Trophoblast cell (in vitro differentiated cells and primary cell): ENCODE measurements around the gene ZNF212.

Experiments
- DNase-seq, 2 donors: peaks; one replicate each; pipeline ENCODE4 v3.0.0-alpha.2; 2016
- H2AFZ ChIP-seq: 2 replicates; pipeline ENCODE4 v1.6.1; 2013; ENCODE audit warnings: low read length, moderate library complexity, mild to moderate bottlenecking; ENCODE audit not compliant: insufficient read depth, poor library complexity
- H2AK5ac ChIP-seq: 2 replicates; pipeline ENCODE4 v1.6.1; 2013; ENCODE audit warnings: mild to moderate bottlenecking, low read length
- H2BK120ac ChIP-seq: 2 replicates; pipeline ENCODE4 v1.6.1; 2013; ENCODE audit warnings: low read length, mild to moderate bottlenecking, moderate library complexity; ENCODE audit not compliant: insufficient read depth, poor library complexity
- H2BK12ac ChIP-seq: 2 replicates; pipeline ENCODE4 v1.6.1; 2013; ENCODE audit warnings: mild to moderate bottlenecking, low read length, moderate library complexity
- H2BK5ac ChIP-seq: 2 replicates; pipeline ENCODE4 v1.6.1; 2013; ENCODE audit warnings: low read length, low read depth, moderate library complexity, mild to moderate bottlenecking; ENCODE audit not compliant: poor library complexity
- H3K14ac ChIP-seq: 2 replicates; pipeline ENCODE4 v1.6.1; 2013; ENCODE audit warnings: mild to moderate bottlenecking, low read length
- H3K18ac ChIP-seq: 2 replicates; pipeline ENCODE4 v1.6.1; 2013; ENCODE audit warnings: mild to moderate bottlenecking, low read length
- H3K23ac ChIP-seq: 2 replicates; pipeline ENCODE4 v1.6.1; 2013; ENCODE audit warnings: low read length
- H3K27ac ChIP-seq: 2 replicates; pipeline ENCODE4 v1.5.1; 2013; ENCODE audit warnings: low read depth, mild to moderate bottlenecking, inconsistent platforms, low read length, moderate library complexity
- H3K27me3 ChIP-seq: 2 replicates; pipeline ENCODE4 v1.6.1; 2013; ENCODE audit warnings: inconsistent platforms, mild to moderate bottlenecking, low read length, moderate library complexity; ENCODE audit not compliant: insufficient read depth
- H3K36me3 ChIP-seq, 2 experiments: 1 replicate in 1 of 2; 2 replicates in 1 of 2; pipeline ENCODE4 v1.6.1; 2013; ENCODE audit warnings: low read length in 2 of 2, mild to moderate bottlenecking in 2 of 2, moderate library complexity in 1 of 2; ENCODE audit not compliant: insufficient read depth in 2 of 2, control insufficient read depth in 1 of 2
- H3K4ac ChIP-seq: 2 replicates; pipeline ENCODE4 v1.6.1; 2013; ENCODE audit warnings: low read depth, mild to moderate bottlenecking, low read length, moderate library complexity
- H3K4me1 ChIP-seq, 2 experiments: 1 replicate in 1 of 2; 2 replicates in 1 of 2; pipeline ENCODE4 v1.6.1; 2013; ENCODE audit warnings: low read length in 2 of 2, mild to moderate bottlenecking in 2 of 2, moderate library complexity in 1 of 2; ENCODE audit not compliant: insufficient read depth in 2 of 2, control insufficient read depth in 1 of 2
- H3K4me2 ChIP-seq: 2 replicates; pipeline ENCODE4 v1.6.1; 2013; ENCODE audit warnings: inconsistent platforms, mild to moderate bottlenecking, low read length, moderate library complexity
- H3K4me3 ChIP-seq: 2 replicates; pipeline ENCODE4 v1.5.1; 2013; ENCODE audit warnings: mild to moderate bottlenecking, low read depth, low read length, inconsistent platforms
- H3K79me1 ChIP-seq: one replicate; pipeline ENCODE4 v1.6.1; 2013; ENCODE audit warnings: low read length
- H3K79me2 ChIP-seq: 2 replicates; pipeline ENCODE4 v1.6.1; 2013; ENCODE audit warnings: low read length, mild to moderate bottlenecking; ENCODE audit not compliant: control insufficient read depth, insufficient read depth, poor library complexity
- H3K9ac ChIP-seq: 2 replicates; pipeline ENCODE4 v1.6.1; 2013; ENCODE audit warnings: mild to moderate bottlenecking, low read length
- H3K9me3 ChIP-seq: 2 replicates; pipeline ENCODE4 v1.6.1; 2013; ENCODE audit warnings: low read depth, mild to moderate bottlenecking, control low read depth, inconsistent platforms, low read length; ENCODE audit not compliant: insufficient read depth
- H4K12ac ChIP-seq: 2 replicates; pipeline ENCODE4 v1.6.1; 2013; ENCODE audit warnings: low read depth, mild to moderate bottlenecking, low read length, moderate library complexity
- H4K8ac ChIP-seq: 2 replicates; pipeline ENCODE4 v1.6.1; 2013; ENCODE audit warnings: low read depth, mild to moderate bottlenecking, low read length, moderate library complexity
- H4K91ac ChIP-seq: one replicate; pipeline ENCODE4 v1.6.1; 2013; ENCODE audit warnings: low read depth, mild to moderate bottlenecking, low read length, moderate library complexity
- WGBS: extraction: QIAGEN DNeasy Blood & Tissue Kit; methylation state at CpG from one replicate; pipeline ENCODE4 v1.1.7; 2013; ENCODE audit warnings: missing lambda C conversion rate; ENCODE audit not compliant: insufficient read length, insufficient coverage; ENCODE audit errors: extremely low coverage; 5-methylcytosine and 5-hydroxymethylcytosine counted together

ZNF212 gene

GRCh38 chr7:149223761-149224160 lies 15.7 kb upstream of the ZNF212 start:
- Histone ChIP-seq H3K18ac (no peak overlapping the region), H3K79me2 (no peaks in the 10 kb centered on the region), H3K23ac (no peak overlapping the region), H3K27ac (no peak overlapping the region), H4K8ac (no peak overlapping the region), H2AK5ac (no peak overlapping the region), H2BK12ac (no peak overlapping the region), H2BK5ac (no peak overlapping the region), H4K91ac (no peak overlapping the region), H3K4me1 (peaks cover 4 to 7% of the 10 kb centered on the region in 2 experiments), H4K12ac (no peak overlapping the region), H3K4me3 (no peak overlapping the region), H2AFZ (no peak overlapping the region), H2BK120ac (no peak overlapping the region), H3K27me3 (no peaks in the 10 kb centered on the region), H3K14ac (no peak overlapping the region), H3K36me3 (peaks cover 23 to 36% of the 10 kb centered on the region in 2 experiments), H3K9me3 (no peaks in the 10 kb centered on the region), H3K79me1 (peaks cover 3% of the 10 kb centered on the region), H3K9ac (no peak overlapping the region), H3K4ac (no peak overlapping the region), H3K4me2 (no peak overlapping the region)
- DNase-seq, result no peak
- WGBS, result no CpG with 5 or more reads among the region's 39 CpGs

- Histone ChIP-seq H2AFZ (no peak overlapping the region), H3K79me2 (no peaks in the 10 kb centered on the region), H3K79me1 (peaks cover 3% of the 10 kb centered on the region), H3K4me1 (peaks cover 4 to 7% of the 10 kb centered on the region in 2 experiments), H3K23ac (no peak overlapping the region), H2BK12ac (no peak overlapping the region), H3K4ac (no peak overlapping the region), H3K9ac (no peak overlapping the region), H3K4me3 (no peak overlapping the region), H2BK120ac (no peak overlapping the region), H3K18ac (no peak overlapping the region), H2AK5ac (no peak overlapping the region), H3K4me2 (no peak overlapping the region), H3K36me3 (peaks cover 23 to 33% of the 10 kb centered on the region in 2 experiments), H3K9me3 (no peaks in the 10 kb centered on the region), H4K91ac (no peak overlapping the region), H4K8ac (no peak overlapping the region), H4K12ac (no peak overlapping the region), H3K14ac (no peak overlapping the region), H3K27me3 (no peaks in the 10 kb centered on the region), H3K27ac (no peak overlapping the region), H2BK5ac (no peak overlapping the region)
- WGBS, result no CpG with 5 or more reads among the region's 37 CpGs
- no peak for DNase-seq
Measured at GRCh38 chr7:149224352-149224751, 15.1 kb upstream of the ZNF212 start.

- Histone ChIP-seq H2AFZ (no peak overlapping the region), H2BK12ac (no peak overlapping the region), H4K12ac (no peak overlapping the region), H3K27ac (no peak overlapping the region), H3K14ac (no peak overlapping the region), H3K9ac (no peak overlapping the region), H2AK5ac (no peak overlapping the region), H3K4me2 (no peak overlapping the region), H3K4me1 (peaks cover 4% of the 10 kb centered on the region in 2 experiments), H3K79me1 (peaks cover 3% of the 10 kb centered on the region), H3K4me3 (no peak overlapping the region), H3K79me2 (no peaks in the 10 kb centered on the region), H2BK120ac (no peak overlapping the region), H3K23ac (no peak overlapping the region), H4K8ac (no peak overlapping the region), H2BK5ac (no peak overlapping the region), H3K27me3 (no peaks in the 10 kb centered on the region), H4K91ac (no peak overlapping the region), H3K36me3 (peaks cover 23 to 33% of the 10 kb centered on the region in 2 experiments), H3K4ac (no peak overlapping the region), H3K9me3 (no peaks in the 10 kb centered on the region), H3K18ac (no peak overlapping the region)
- no CpG with 5 or more reads among the region's 19 CpGs for WGBS
- no peak for DNase-seq
Measured at GRCh38 chr7:149225106-149225505, 14.3 kb upstream of the ZNF212 start.

GRCh38 chr7:149225656-149226055 lies 13.8 kb upstream of the ZNF212 start:
- no CpG with 5 or more reads among the region's 22 CpGs for WGBS

More at GRCh38 chr7:149225656-149226055, 13.8 kb upstream of the ZNF212 start:
- DNase-seq, result no peak
- Histone ChIP-seq H4K8ac (no peak overlapping the region), H3K14ac (no peak overlapping the region), H3K4me1 (no peaks in the 10 kb centered on the region), H3K36me3 (peaks cover 23 to 33% of the 10 kb centered on the region in 2 experiments), H3K9me3 (no peaks in the 10 kb centered on the region), H2AK5ac (no peak overlapping the region), H2BK120ac (no peak overlapping the region), H3K27ac (no peak overlapping the region), H3K4ac (no peak overlapping the region), H3K18ac (no peak overlapping the region), H3K4me2 (no peak overlapping the region), H3K4me3 (no peak overlapping the region), H3K9ac (no peak overlapping the region), H4K12ac (no peak overlapping the region), H2BK5ac (no peak overlapping the region), H2BK12ac (no peak overlapping the region), H4K91ac (no peak overlapping the region), H3K79me1 (peaks cover 3% of the 10 kb centered on the region), H2AFZ (no peak overlapping the region), H3K27me3 (no peaks in the 10 kb centered on the region), H3K23ac (no peak overlapping the region), H3K79me2 (no peaks in the 10 kb centered on the region)
